Glutamatergic neuron (in vitro differentiated cells): ENCODE measurements around the gene DOCK10. TPM values are rescaled to one million over a fixed set of nuclear protein-coding genes. Genes with fewer than 3 reads are reported as not detected.

ENCODE experiments used
- DNase-seq: peaks from one replicate; pipeline ENCODE4 v3.0.0; 2022
- H3K27ac Mint-ChIP-seq: one replicate; pipeline ENCODE4 v1.8.0; 2020; ENCODE audit warnings: mild to moderate bottlenecking, mixed read lengths, inconsistent platforms; ENCODE audit not compliant: unreplicated experiment
- H3K27me3 Mint-ChIP-seq: one replicate; pipeline ENCODE4 v1.8.0; 2020; ENCODE audit warnings: mild to moderate bottlenecking, moderate library complexity, mixed read lengths, inconsistent platforms; ENCODE audit not compliant: unreplicated experiment
- H3K36me3 Mint-ChIP-seq: one replicate; pipeline ENCODE4 v1.8.0; 2020; ENCODE audit warnings: mild to moderate bottlenecking, mixed read lengths, inconsistent platforms; ENCODE audit not compliant: unreplicated experiment
- H3K4me1 Mint-ChIP-seq: one replicate; pipeline ENCODE4 v1.8.0; 2020; ENCODE audit warnings: mild to moderate bottlenecking, low read depth, mixed read lengths, inconsistent platforms; ENCODE audit not compliant: unreplicated experiment
- H3K4me3 Mint-ChIP-seq: one replicate; pipeline ENCODE4 v1.8.0; 2020; ENCODE audit warnings: mild to moderate bottlenecking, mixed read lengths, inconsistent platforms; ENCODE audit not compliant: unreplicated experiment
- H3K9me3 Mint-ChIP-seq: one replicate; pipeline ENCODE4 v1.8.0; 2020; ENCODE audit warnings: mild to moderate bottlenecking, moderate library complexity, mixed read lengths, inconsistent platforms; ENCODE audit not compliant: unreplicated experiment
- total RNA-seq: library from RNA; stranded (reverse); fragmentation: NEBNext Ultra II Directional; extraction: Animal tissue kit (Norgen Biotek cat#: 25700); gene quantifications from one replicate; pipeline ENCODE4 v1.2.1, GENCODE V29; 2021; ENCODE audit not compliant: unreplicated experiment
- TF ChIP-seq, protein P1 (sequence below): fragments of 200-600 bp; sonication (generic); IDR thresholded peaks from one replicate; pipeline ENCODE4 v1.5.0; 2021; ENCODE audit not compliant: partially characterized antibody, unreplicated experiment

Gene DOCK10
- total RNA-seq, 1 donor from 2014 or later = 1.1 TPM

- TF ChIP-seq, protein P1, sequence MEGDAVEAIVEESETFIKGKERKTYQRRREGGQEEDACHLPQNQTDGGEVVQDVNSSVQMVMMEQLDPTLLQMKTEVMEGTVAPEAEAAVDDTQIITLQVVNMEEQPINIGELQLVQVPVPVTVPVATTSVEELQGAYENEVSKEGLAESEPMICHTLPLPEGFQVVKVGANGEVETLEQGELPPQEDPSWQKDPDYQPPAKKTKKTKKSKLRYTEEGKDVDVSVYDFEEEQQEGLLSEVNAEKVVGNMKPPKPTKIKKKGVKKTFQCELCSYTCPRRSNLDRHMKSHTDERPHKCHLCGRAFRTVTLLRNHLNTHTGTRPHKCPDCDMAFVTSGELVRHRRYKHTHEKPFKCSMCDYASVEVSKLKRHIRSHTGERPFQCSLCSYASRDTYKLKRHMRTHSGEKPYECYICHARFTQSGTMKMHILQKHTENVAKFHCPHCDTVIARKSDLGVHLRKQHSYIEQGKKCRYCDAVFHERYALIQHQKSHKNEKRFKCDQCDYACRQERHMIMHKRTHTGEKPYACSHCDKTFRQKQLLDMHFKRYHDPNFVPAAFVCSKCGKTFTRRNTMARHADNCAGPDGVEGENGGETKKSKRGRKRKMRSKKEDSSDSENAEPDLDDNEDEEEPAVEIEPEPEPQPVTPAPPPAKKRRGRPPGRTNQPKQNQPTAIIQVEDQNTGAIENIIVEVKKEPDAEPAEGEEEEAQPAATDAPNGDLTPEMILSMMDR = no peak
- Mint-ChIP-seq H3K27me3 (no peaks in the 10 kb centered on the region), H3K4me1 (peaks cover 6% of the 10 kb centered on the region), H3K27ac (no peak overlapping the region), H3K36me3 (no peaks in the 10 kb centered on the region), H3K9me3 (no peaks in the 10 kb centered on the region), H3K4me3 (no peak overlapping the region)
- no peak for DNase-seq
Measured at GRCh38 chr2:225017098-225017685, 25.1 kb downstream of the DOCK10 start.

GRCh38 chr2:225013425-225014365, 28.6 kb downstream of the DOCK10 start:
- no peak for DNase-seq
- H3K36me3 Mint-ChIP-seq = no peaks in the 10 kb centered on the region
- no peaks in the 10 kb centered on the region for H3K9me3 Mint-ChIP-seq
- TF ChIP-seq, protein P1 = no peak
- H3K27ac Mint-ChIP-seq = no peak overlapping the region
- no peak overlapping the region for H3K4me3 Mint-ChIP-seq
- H3K27me3 Mint-ChIP-seq = no peaks in the 10 kb centered on the region
- H3K4me1 Mint-ChIP-seq = peaks cover 11% of the 10 kb centered on the region

DNA sequence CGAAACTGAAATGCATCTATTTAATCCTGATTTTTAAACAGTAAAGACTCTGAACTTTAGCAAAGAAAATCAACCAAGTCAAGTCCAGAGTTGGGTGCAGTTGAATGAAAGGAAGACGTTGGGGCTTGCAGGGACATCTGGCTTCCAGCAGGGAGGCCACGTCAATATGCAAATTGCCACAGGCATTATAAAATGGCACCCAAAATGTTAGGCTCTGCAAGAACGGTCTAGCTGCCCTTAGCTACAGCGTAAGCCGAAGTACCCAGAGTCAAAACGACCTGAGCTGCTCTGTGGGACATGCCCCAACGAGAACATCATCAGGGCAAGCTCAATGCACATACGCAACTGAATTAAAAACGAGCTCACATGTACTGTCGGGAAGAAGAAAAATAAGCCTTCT, 30.7 kb downstream of the DOCK10 start:
- H3K4me1 Mint-ChIP-seq = peaks cover 11% of the 10 kb centered on the region
- no peak for DNase-seq
- H3K27ac Mint-ChIP-seq = no peak overlapping the region
- no peak overlapping the region for H3K4me3 Mint-ChIP-seq
- no peaks in the 10 kb centered on the region for H3K9me3 Mint-ChIP-seq
- H3K36me3 Mint-ChIP-seq = no peaks in the 10 kb centered on the region
- TF ChIP-seq, protein P1 = no peak
- no peaks in the 10 kb centered on the region for H3K27me3 Mint-ChIP-seq

DNA sequence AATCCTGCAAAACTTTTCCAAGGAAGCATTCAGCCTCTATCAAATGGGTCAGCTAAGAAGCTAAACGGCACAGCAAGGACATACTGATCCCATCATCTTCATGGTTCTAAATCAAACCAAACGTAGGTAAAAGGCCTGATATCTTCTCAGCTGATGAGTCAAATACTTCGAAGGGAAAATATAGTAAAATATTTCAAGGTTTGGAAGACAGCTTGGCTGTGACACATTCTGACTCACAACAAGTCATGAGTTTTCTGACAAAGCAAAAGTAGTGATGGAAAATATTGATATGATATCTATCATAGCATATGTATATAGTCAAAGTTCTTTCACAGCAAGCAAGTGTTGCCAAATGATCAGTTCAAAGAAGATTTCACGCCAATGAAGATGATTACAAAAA, 31.5 kb downstream of the DOCK10 start:
- no peak overlapping the region for H3K4me3 Mint-ChIP-seq

More for the DNA sequence above, 31.5 kb downstream of the DOCK10 start:
- DNase-seq = no peak
- Mint-ChIP-seq H3K4me1 (peaks cover 9% of the 10 kb centered on the region), H3K9me3 (no peaks in the 10 kb centered on the region), H3K27me3 (no peaks in the 10 kb centered on the region), H3K36me3 (no peaks in the 10 kb centered on the region), H3K27ac (no peak overlapping the region)
- TF ChIP-seq, protein P1 = no peak
